Activated T-cell treated with anti-CD3 and anti-CD28 coated beads, Interleukin-2, amount 50 U/mL, for 4 hours (primary cell): Measurements from ENCODE around the gene IL4I1. TPM values are rescaled to one million over a fixed set of nuclear protein-coding genes. Genes with fewer than 3 reads are reported as not detected.
A peak's percentile ranks its signal among the peaks of the same experiment; 100 is the strongest.
"Not testable (repeated sequence)": the region's sequence is repeated elsewhere in the genome, so short reads cannot be mapped to it uniquely, and the experiment has no call there.

Experiments
- ATAC-seq, 2 donors: fragments of 200-7000 bp; cut with Tn5 transposase; one replicate each; pipeline ENCODE4 v1.10.0; 2021
- DNase-seq: peaks from one replicate; pipeline ENCODE4 v3.0.0-alpha.2; 2020
- H3K27me3 Mint-ChIP-seq: one replicate; pipeline ENCODE4 v1.8.0; 2021; ENCODE audit warnings: low read depth, mixed read lengths
- H3K36me3 Mint-ChIP-seq: one replicate; pipeline ENCODE4 v1.8.0; 2022; ENCODE audit warnings: mixed read lengths; ENCODE audit not compliant: insufficient read depth
- H3K4me1 Mint-ChIP-seq: one replicate; pipeline ENCODE4 v1.8.0; 2021; ENCODE audit warnings: low read depth, mixed read lengths
- H3K4me3 Mint-ChIP-seq: one replicate; pipeline ENCODE4 v1.8.0; 2021; ENCODE audit warnings: mild to moderate bottlenecking, moderate library complexity, mixed read lengths
- H3K9me3 Mint-ChIP-seq: one replicate; pipeline ENCODE4 v1.8.0; 2021; ENCODE audit warnings: mixed read lengths
- total RNA-seq, 3 donors: library from RNA; stranded (reverse); gene quantifications; one replicate each; pipeline ENCODE4 v1.2.1, GENCODE V29; 2021

Gene IL4I1, protein sequence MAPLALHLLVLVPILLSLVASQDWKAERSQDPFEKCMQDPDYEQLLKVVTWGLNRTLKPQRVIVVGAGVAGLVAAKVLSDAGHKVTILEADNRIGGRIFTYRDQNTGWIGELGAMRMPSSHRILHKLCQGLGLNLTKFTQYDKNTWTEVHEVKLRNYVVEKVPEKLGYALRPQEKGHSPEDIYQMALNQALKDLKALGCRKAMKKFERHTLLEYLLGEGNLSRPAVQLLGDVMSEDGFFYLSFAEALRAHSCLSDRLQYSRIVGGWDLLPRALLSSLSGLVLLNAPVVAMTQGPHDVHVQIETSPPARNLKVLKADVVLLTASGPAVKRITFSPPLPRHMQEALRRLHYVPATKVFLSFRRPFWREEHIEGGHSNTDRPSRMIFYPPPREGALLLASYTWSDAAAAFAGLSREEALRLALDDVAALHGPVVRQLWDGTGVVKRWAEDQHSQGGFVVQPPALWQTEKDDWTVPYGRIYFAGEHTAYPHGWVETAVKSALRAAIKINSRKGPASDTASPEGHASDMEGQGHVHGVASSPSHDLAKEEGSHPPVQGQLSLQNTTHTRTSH
- total RNA-seq, result 10 to 100 TPM; 24.7 to 52.7 (median 36.4) TPM

DNA sequence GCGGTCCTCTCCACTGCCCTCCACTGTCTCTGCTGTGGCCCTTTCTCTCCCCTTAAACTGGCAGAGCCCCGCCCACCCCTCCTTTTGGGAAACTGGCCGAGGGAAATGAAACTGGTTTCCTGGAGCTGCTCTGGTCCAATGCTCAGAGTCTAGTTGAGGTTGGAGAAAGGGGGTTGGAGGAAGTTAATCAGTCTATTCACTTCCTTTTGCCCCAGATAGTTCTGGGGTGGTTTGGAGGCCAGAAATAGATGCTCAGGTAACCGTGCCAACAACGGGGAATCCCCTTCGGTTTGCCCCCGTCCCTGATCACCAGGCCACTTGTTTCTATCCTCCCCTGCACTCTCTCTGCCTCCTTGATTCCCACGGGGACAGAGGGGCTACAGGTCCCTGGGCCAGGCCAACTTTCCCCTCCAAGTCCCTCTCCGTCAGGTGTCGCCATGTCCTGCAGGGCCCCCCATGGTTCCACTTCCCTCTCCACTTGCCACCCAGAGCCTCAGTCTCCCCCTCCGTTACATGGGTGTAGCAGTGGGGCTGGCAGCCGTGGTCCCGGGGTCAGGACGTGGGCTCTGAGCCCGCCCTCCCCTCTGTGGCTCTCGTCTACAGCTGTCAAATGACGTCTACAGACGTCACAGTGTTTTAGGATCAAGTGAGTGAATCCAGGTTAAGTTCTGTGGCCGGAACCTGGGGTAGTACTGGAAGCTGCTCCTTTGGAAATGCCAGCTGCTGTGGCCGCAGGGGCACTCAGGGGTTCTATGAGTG, at the start of gene IL4I1:
Gene IL4I1 (minus strand): TSS at position 25 of the 759 bp plus-strand sequence. CDS start 727 bp downstream, outside the sequence.
- DNase-seq (peak; percentile 58), ATAC-seq (peak; percentile 45 to 46)
- H3K4me1 Mint-ChIP-seq, result peaks cover 40% of the 10 kb centered on the region
- H3K4me3 Mint-ChIP-seq, result peak within 1 kb of the TSS; percentile 81
- no peaks in the 10 kb centered on the region for H3K27me3 Mint-ChIP-seq
- H3K9me3 Mint-ChIP-seq, result no peaks in the 10 kb centered on the region
- no peaks in the 10 kb centered on the region for H3K36me3 Mint-ChIP-seq

DNA sequence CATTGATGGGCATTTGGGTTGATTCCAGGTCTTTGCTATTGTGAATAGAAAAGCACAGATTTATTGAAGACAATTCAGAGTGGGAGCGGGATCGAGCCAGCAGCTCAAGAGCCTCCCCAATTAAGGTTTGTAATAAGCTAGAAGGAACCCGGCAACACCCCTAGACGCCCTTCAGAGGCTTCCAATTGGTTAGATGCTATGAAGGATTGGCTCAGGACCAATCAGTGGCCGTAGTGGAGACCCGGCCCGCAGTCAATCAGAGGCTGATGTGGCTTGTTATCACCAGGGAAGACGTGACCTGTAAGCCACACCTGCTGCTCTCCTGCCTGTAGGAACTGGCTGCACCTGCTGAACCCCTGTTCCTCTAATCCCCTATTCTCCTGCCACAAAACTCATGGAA, 49.7 kb upstream of the IL4I1 start:
- Mint-ChIP-seq H3K36me3 (no peaks in the 10 kb centered on the region), H3K9me3 (no peaks in the 10 kb centered on the region), H3K27me3 (peaks cover 29% of the 10 kb centered on the region), H3K4me3 (no peak overlapping the region), H3K4me1 (peaks cover 2% of the 10 kb centered on the region)
- ATAC-seq (no peak), DNase-seq (no peak)

DNA sequence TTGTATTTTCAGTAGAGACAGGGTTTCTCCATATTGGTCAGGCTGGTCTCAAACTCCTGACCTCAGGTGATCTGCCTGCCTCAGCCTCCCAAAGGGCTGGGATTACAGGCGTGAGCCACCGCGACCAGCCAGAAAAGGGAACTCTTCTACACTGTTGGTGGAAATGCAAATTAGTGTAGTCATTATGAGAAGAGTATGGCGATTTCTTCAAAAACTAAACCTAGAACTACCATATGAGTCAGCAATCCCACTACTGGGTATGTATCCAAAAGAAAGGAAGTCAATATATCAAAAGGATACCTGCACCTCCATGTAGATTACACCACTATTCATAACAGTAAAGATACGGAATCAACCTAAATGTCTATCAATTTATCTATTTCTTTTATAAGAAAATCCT, 47.9 kb upstream of the IL4I1 start:
- H3K27me3 Mint-ChIP-seq, result peaks cover 21% of the 10 kb centered on the region
- not testable (repeated sequence) for H3K36me3 Mint-ChIP-seq, H3K4me1 Mint-ChIP-seq, H3K4me3 Mint-ChIP-seq, DNase-seq, H3K9me3 Mint-ChIP-seq
- ATAC-seq, result peak; percentile 76 to 80

DNA sequence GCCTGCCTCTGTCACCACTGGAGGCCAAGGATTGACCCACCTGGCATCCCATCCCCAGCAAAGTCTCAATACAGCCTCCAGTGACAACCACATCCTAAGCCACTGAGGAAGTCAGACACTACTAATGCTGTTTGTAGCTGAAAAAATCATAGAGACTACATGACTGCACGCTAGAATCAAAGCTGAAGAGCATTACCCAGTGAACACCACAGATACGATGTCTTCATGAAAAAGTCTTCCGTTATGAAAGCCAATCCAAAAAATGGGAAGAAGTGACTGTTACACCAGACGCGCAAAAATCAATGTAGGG, 43.8 kb upstream of the IL4I1 start:
- H3K4me3 Mint-ChIP-seq, result no peak overlapping the region
- peaks cover 16% of the 10 kb centered on the region for H3K27me3 Mint-ChIP-seq
- H3K4me1 Mint-ChIP-seq, result peaks cover 4% of the 10 kb centered on the region
- H3K9me3 Mint-ChIP-seq, result no peaks in the 10 kb centered on the region
- DNase-seq, result no peak
- no peak for ATAC-seq
- no peaks in the 10 kb centered on the region for H3K36me3 Mint-ChIP-seq

DNA sequence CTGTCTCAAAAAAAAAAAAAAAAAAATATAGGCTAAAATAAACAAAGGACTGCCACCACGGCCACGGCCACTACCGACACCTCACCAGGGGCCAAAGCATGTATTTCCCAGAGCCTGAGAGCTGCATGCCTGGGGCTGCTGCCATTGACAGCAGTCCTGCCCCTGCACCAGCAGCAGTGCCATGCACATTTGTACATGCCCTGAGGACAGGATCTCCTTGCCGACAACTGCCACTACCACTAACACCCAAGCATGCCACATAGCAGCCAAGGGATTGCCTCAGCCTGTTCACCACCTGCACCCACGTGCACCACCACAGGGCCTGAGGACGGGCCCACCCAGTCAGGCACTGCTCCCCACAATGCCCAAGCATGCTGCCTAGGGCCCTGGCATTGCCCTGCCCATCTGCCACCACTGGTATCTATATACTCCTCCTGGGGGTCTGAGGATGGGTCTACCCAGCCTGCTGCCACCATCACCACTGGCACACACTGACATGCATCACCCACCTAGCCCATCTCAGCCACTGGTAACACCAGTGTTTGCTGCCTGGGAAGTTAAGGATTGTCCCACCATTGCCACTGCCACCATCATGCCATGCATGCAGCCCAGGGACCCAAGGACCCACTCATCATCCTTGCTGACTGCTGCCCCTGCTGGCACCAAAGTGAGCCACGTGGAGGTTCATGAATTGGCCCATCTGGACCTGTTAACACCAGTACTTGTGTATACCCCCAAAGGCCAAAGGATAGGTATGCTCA, 43.2 kb upstream of the IL4I1 start:
- H3K9me3 Mint-ChIP-seq, result no peaks in the 10 kb centered on the region
- H3K36me3 Mint-ChIP-seq, result no peaks in the 10 kb centered on the region
- DNase-seq (no peak), ATAC-seq (no peak)
- H3K4me1 Mint-ChIP-seq, result peaks cover 4% of the 10 kb centered on the region
- peaks cover 15% of the 10 kb centered on the region for H3K27me3 Mint-ChIP-seq
- no peak overlapping the region for H3K4me3 Mint-ChIP-seq

DNA sequence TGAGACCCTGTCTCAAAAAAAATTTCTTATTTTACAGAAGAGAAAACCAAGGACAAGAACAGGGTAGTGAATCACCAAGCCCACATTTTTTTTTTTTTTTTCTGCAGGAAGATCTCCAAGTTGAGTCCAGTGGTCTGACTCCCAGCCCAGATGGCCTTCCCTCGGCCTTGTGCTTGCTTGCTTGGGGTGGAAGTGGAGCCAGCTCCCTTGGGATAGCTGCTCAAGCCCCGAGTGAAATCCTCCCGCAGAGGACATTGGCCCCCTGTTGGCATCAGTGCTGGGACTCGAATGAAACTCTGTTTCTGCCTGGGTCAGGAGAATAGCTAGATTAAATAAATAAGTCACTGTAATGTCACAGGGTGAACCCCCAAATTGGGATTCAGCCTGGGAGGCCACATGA, 42.0 kb upstream of the IL4I1 start:
- Mint-ChIP-seq H3K36me3 (no peaks in the 10 kb centered on the region), H3K4me3 (no peak overlapping the region), H3K4me1 (peaks cover 4% of the 10 kb centered on the region), H3K9me3 (no peaks in the 10 kb centered on the region), H3K27me3 (peaks cover 11% of the 10 kb centered on the region)
- no peak for ATAC-seq
- DNase-seq, result no peak

- DNase-seq (peak; percentile 78), ATAC-seq (peak; percentile 79 to 80)
- Mint-ChIP-seq H3K4me3 (no peak overlapping the region), H3K4me1 (peaks cover 11% of the 10 kb centered on the region), H3K9me3 (no peaks in the 10 kb centered on the region), H3K36me3 (no peaks in the 10 kb centered on the region), H3K27me3 (peaks cover 4% of the 10 kb centered on the region)
Observed at GRCh38 chr19:49937750-49938381, 41.2 kb upstream of the IL4I1 start.

GRCh38 chr19:49936549-49936948, 39.9 kb upstream of the IL4I1 start:
- Mint-ChIP-seq H3K27me3 (peaks cover 3% of the 10 kb centered on the region), H3K4me1 (peaks cover 21% of the 10 kb centered on the region), H3K4me3 (no peak overlapping the region), H3K36me3 (peaks cover 8% of the 10 kb centered on the region), H3K9me3 (peaks cover 4% of the 10 kb centered on the region)
- ATAC-seq (no peak), DNase-seq (no peak)

GRCh38 chr19:49933643-49934042, 37.0 kb upstream of the IL4I1 start:
- H3K27me3 Mint-ChIP-seq, result no peaks in the 10 kb centered on the region
- peaks cover 8% of the 10 kb centered on the region for H3K9me3 Mint-ChIP-seq
- peak overlapping the region; percentile 38 for H3K4me3 Mint-ChIP-seq
- H3K36me3 Mint-ChIP-seq, result peaks cover 17% of the 10 kb centered on the region
- DNase-seq (no peak), ATAC-seq (no peak)
- H3K4me1 Mint-ChIP-seq, result peaks cover 39% of the 10 kb centered on the region

DNA sequence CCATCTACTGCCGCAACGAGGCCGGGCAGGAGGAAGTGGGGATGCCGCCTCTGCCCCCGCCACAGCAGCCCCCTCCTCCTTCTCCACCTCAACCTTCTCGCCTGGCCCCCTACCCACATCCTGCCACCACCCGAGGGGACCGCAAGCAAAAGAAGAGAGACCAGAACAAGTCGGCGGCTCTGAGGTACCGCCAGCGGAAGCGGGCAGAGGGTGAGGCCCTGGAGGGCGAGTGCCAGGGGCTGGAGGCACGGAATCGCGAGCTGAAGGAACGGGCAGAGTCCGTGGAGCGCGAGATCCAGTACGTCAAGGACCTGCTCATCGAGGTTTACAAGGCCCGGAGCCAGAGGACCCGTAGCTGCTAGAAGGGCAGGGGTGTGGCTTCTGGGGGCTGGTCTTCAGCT, 36.0 kb upstream of the IL4I1 start:
- H3K4me3 Mint-ChIP-seq, result peak overlapping the region; percentile 21
- peaks cover 8% of the 10 kb centered on the region for H3K9me3 Mint-ChIP-seq
- H3K4me1 Mint-ChIP-seq, result peaks cover 46% of the 10 kb centered on the region
- peaks cover 21% of the 10 kb centered on the region for H3K36me3 Mint-ChIP-seq
- DNase-seq (no peak), ATAC-seq (no peak)
- no peaks in the 10 kb centered on the region for H3K27me3 Mint-ChIP-seq

- Mint-ChIP-seq H3K4me3 (peak overlapping the region; percentile 29), H3K27me3 (no peaks in the 10 kb centered on the region), H3K36me3 (peaks cover 27% of the 10 kb centered on the region), H3K4me1 (peaks cover 50% of the 10 kb centered on the region), H3K9me3 (peaks cover 8% of the 10 kb centered on the region)
- ATAC-seq, result no peak
- DNase-seq, result no peak
Observed at GRCh38 chr19:49932041-49932451, 35.4 kb upstream of the IL4I1 start.

- H3K9me3 Mint-ChIP-seq, result peaks cover 8% of the 10 kb centered on the region
- peaks cover 53% of the 10 kb centered on the region for H3K4me1 Mint-ChIP-seq
- DNase-seq (no peak), ATAC-seq (no peak)
- H3K27me3 Mint-ChIP-seq, result no peaks in the 10 kb centered on the region
- H3K4me3 Mint-ChIP-seq, result peak overlapping the region; percentile 29
- peaks cover 29% of the 10 kb centered on the region for H3K36me3 Mint-ChIP-seq
Observed at GRCh38 chr19:49931293-49932040, 34.8 kb upstream of the IL4I1 start.

DNA sequence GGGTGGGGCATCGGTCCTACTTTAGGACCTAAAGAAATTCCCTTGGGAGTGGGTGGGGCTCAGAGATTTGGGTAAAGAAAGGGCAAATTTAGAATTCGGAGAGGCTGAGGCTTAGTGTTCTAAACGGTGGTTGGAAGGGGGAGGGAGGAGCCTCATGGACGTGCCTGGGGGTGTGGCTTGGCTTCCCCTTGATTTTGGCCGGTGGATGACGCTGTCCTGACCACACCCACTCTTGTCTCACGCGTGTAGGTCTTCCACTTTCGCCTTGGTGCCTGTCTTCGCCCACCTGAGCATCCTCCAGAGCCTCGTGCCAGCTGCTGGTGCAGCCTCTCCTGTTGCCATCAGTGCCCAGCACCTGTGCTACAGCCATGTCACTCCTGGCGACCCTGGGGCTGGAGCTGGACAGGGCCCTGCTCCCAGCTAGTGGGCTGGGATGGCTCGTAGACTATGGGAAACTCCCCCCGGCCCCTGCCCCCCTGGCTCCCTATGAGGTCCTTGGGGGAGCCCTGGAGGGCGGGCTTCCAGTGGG, 33.9 kb upstream of the IL4I1 start:
- H3K27me3 Mint-ChIP-seq, result no peaks in the 10 kb centered on the region
- peak overlapping the region; percentile 98 for H3K4me3 Mint-ChIP-seq
- ATAC-seq, result no peak
- peaks cover 55% of the 10 kb centered on the region for H3K4me1 Mint-ChIP-seq
- peaks cover 8% of the 10 kb centered on the region for H3K9me3 Mint-ChIP-seq
- DNase-seq, result no peak
- peaks cover 31% of the 10 kb centered on the region for H3K36me3 Mint-ChIP-seq
